GM19452 (cell line): ENCODE data around the gene OR1J1.

ENCODE experiments used
- ATAC-seq: cut with Tn5 transposase; IDR thresholded peaks from one replicate; pipeline ENCODE4 v1.9.1; 2021; ENCODE audit not compliant: unreplicated experiment

The OR1J1 gene, protein sequence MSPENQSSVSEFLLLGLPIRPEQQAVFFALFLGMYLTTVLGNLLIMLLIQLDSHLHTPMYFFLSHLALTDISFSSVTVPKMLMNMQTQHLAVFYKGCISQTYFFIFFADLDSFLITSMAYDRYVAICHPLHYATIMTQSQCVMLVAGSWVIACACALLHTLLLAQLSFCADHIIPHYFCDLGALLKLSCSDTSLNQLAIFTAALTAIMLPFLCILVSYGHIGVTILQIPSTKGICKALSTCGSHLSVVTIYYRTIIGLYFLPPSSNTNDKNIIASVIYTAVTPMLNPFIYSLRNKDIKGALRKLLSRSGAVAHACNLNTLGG

DNA sequence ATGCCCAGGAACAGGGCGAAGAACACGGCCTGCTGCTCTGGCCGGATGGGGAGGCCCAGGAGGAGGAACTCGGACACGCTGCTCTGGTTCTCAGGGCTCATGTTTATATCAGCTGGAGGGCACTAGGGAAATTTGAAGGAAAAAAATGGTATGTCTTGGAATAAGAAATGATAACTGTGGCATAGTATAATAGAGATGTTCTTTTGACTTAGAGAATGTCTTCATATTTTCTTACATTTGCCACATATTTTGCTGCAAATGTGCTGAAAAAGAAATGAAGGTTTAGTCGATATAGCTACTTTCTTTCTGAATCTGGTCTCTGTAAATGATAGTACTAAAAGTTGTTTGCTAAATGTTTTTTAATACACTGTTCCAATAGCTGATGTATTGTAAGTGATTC is at the start of gene OR1J1:
Gene OR1J1 (minus strand): TSS at position 101 of the 400 bp plus-strand sequence. CDS start 0 bp downstream, at position 101.
- no peak for ATAC-seq

DNA sequence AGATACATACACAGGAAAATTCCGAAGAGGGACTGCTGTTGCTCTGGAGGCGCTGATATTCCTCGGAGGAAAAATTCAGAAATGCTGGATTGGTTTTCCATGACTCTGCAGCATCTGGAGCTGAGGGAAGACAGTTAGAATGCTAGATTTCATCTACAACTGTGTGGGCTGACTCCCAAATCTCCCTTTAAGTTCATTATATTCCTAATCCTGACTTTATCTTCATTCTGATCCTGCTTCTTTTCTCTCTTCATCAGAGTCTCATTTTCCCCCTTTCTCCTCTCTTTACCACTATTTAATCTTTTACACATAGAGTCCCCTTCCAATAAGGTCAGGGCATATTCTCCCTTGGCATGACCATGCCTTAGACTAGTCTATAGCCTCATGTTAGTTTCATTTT is 49.5 kb upstream of the OR1J1 start, which contains the start of gene OR1N1:
Gene OR1N1 (minus strand): TSS at position 101 of the 400 bp plus-strand sequence. CDS start 0 bp downstream, at position 101.
- no peak for ATAC-seq

- no peak for ATAC-seq
Observed at GRCh38 chr9:122526602-122527001, 48.9 kb upstream of the OR1J1 start.

GRCh38 chr9:122519376-122519775 is 41.6 kb upstream of the OR1J1 start:
- ATAC-seq: no peak

GRCh38 chr9:122518841-122519240 is 41.1 kb upstream of the OR1J1 start, which contains the start of gene OR1J4:
OR1J4 (plus strand) TSS chr9:122519141; CDS start chr9:122519141, 0 bp downstream.
- no peak for ATAC-seq

- no peak for ATAC-seq
Observed at GRCh38 chr9:122518226-122518625, 40.5 kb upstream of the OR1J1 start.

GRCh38 chr9:122510502-122510901 is 32.8 kb upstream of the OR1J1 start, which contains the start of gene OR1J2:
OR1J2 (plus strand) TSS chr9:122510802; CDS start chr9:122510802, 0 bp downstream.
- ATAC-seq: no peak

DNA sequence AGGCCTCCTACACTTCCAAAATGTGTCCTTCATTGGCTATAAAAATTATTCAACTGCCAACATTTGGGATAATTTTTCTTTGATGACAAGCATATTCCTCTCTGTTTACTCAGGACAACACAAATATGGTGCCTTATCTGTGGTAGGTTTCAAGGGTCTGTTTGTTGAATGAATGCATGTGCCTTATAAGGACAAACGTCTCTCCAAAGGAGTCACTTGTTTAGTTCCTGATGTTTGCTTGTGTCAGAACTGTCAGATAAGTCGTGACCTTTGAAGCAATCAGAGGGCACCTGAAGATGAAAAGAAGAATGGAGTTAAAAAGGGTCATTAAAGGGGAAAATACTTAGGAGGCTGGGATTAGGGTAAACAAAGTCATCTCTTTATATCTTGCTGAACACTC is 29.2 kb upstream of the OR1J1 start:
- ATAC-seq: no peak

DNA sequence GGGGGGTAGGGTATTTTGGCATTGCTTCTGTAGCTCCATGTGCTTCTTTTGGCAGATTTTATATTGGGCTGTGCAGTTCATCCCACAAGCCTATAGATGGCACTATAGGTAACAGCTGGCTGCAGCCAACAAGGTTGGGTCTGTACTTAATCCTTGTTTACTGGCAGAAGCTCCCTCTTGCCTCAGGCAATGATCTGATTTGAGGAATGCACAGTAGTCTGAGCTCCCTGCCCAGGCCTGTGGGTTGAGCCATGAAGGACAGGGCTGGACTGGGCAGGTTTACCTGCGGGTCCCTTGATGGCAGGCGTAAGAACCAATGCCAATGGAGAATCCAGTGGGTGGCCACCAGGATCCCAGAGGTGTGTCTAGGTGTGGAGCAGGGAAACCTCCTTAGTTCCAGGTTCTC is 21.2 kb upstream of the OR1J1 start:
- ATAC-seq: no peak

GRCh38 chr9:122479062-122479461 is 1.3 kb upstream of the OR1J1 start:
- ATAC-seq: no peak

- ATAC-seq: no peak
Observed at GRCh38 chr9:122477346-122477745, 380 bp downstream of the OR1J1 start.

- ATAC-seq: no peak
Observed at GRCh38 chr9:122475717-122476116, 2.0 kb downstream of the OR1J1 start.

DNA sequence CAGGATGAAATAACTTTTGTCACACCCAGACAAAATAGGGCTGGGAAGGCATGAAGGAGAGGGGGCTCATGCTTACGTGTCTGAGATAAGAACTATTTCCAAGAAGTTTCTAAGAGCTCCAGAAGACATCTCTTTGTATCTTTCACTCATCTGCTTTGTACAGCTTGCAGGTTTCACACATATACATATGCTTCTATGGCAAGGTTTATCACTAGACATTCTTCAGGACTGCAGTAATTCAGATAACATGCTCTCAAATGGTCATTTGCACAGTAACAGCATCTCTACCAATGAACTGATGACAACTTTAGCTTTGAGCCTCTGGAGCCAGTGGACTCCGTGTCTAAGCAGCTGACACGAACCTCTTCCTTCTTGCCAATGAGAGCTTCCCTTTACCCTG is 3.2 kb downstream of the OR1J1 start:
- ATAC-seq: no peak

DNA sequence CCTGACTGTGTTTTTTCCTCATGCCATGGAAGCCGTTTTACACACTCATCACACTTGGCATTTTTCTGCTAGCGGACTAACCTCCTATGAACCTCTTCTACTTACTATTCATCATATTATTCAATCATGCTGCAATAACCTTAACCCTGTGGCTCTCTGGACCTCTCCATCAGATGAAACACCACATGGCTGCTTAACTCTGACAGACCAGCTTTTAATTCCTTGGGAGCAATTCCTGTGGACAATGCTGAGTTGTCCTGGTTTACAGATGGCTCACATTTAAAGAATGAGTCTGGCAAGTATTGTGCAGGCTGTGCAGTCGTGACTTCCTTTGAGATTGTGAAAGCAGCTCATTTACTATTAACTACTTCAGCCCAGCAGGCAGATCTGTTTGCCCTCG is 9.0 kb downstream of the OR1J1 start:
- no peak for ATAC-seq

GRCh38 chr9:122466456-122466855 is 11.3 kb downstream of the OR1J1 start:
- ATAC-seq: no peak

DNA sequence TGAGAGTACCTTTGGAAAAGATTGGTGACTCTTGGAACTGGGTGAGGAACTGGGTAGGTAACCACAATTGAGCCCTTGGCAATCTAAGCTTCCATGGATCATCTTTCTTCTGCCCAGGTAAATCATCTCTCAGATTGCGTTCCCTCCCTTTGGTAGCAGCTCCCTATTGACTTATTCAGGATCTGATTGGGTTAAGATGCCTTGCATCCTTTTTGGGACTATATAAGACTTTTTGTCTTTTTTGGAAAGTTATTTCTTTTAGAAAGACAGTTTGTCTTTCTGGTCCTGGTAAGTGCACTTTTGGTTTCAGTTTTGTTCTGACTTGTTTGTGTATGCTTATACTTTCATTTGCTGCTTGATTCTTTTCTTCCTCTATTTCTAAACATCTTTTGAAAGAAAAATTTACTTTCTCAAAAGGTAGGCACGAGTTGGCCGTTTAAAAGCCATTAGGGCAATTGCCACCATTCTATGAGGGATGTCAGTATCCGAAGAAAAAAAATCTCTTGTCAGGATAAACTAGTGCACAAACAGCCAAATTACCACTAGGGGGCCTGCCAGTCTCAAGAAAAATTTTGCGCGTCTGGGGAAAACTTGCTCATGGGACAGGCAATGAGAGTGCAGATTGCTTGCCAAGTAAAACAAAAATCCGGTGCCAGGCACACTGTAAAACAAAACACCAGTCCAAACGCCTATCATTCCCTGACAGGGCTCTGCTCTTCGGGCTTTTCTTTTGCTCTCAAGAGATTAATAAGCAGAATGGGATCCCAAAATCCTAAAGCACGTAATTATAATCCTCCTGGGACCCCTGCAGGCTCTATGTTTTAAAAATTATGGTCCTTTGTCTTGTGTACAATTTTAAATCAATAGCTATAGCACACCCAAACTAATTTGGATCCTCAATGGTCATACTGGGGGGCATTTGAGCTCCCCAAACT is 12.8 kb downstream of the OR1J1 start:
- peak; percentile 62 for ATAC-seq

DNA sequence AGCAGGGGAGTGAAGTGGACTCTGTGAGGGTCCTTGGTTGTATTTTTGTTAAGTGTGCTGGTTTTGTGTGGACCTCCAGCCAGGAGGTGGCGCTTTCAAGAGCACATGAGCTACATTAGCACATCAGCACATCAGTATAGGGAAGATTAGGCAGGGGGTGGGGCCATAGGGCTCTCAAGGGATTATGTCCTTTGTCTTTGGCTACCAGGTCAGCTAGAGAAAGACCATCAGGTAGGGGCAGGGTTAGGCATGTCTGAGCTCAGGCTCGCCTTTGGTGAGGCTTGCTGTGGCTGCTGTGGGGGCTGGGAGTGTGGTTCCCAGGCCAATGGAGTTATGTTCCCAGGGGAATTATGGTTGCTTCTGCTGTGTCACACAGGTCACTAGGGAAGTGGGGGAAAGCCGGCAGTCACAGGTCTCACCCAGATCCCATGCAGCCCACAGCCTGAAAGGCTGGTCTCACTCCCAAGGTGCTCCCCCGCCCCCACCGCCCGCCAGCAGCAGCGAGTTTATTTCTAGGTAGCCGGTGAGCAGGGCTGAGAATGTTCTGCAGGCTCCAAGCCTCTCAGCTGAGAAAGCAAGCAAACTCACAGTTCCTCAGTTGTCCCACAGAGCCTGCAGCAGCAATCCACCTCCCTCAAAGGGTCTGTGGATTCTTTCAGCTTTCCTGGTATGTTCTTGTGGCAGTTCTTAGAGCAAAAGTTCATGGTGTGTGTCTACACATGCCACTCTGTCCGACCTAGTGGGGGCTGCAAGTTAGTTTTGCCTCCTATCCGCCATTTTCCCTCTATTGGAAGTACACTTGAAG is 13.7 kb downstream of the OR1J1 start:
- ATAC-seq: peak; percentile 48

GRCh38 chr9:122457787-122458186 is 19.9 kb downstream of the OR1J1 start:
- no peak for ATAC-seq

- no peak for ATAC-seq
Observed at GRCh38 chr9:122456123-122456522, 21.6 kb downstream of the OR1J1 start.

DNA sequence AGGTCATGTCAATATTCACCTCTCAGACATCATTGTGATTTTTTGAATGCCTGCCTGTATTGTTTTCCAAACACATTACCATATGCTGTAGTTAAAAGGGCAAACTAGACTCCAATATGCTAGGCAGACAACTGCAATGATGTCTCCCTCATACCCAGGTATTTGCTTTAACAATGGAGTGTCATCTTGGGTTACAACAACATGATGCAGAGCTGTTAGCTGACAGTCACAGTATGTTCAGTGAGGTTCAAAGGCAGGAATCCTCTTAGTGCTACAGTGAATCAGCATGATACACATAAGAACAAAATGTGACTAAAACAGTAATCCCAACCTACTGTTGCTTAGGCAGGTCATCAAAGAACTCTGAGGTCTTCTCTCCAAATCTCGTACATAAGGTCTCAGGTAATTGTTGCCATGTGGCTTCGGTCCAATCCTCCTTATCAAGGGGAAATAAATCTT is 24.0 kb downstream of the OR1J1 start:
- ATAC-seq: no peak
